ENCODE data around the gene CSF3R. TPM values are rescaled to one million over a fixed set of nuclear protein-coding genes. Genes with fewer than 3 reads are reported as not detected.
"Not testable (repeated sequence)": the region's sequence is repeated elsewhere in the genome, so short reads cannot be mapped to it uniquely, and the experiment has no call there.

The CSF3R gene
- total RNA-seq, 1 donor, result not detected

GRCh38 chr1:36506276-36506920 lies 23.7 kb upstream of the CSF3R start:
- Histone ChIP-seq H3K79me2 (ENCODE audit: insufficient read depth, low read length) (no peaks in the 10 kb centered on the region), H4K20me1 (ENCODE audit: insufficient read depth, low read length) (no peaks in the 10 kb centered on the region), H3K36me3 (ENCODE audit: insufficient read depth, low read length) (no peaks in the 10 kb centered on the region), H3K27ac (ENCODE audit: low read depth, low read length) (no peak overlapping the region), H3K9me3 (ENCODE audit: low read depth, low read length) (no peaks in the 10 kb centered on the region), H2AFZ (ENCODE audit: low read length) (no peak overlapping the region), H3K4me1 (ENCODE audit: insufficient read depth, low read length) (no peaks in the 10 kb centered on the region), H3K4me3 (ENCODE audit: insufficient read depth, low read length) (no peak overlapping the region), H3K4me2 (ENCODE audit: insufficient read depth, low read length) (no peak overlapping the region), H3K27me3 (ENCODE audit: insufficient read depth, low read length) (peaks cover 3% of the 10 kb centered on the region)
- TF ChIP-seq CTCF (IDR thresholded peaks at IDR 0.05; ENCODE audit: extremely low read depth, low read depth, low read length), result no peak
- DNase-seq (ENCODE audit: insufficient read length, low spot score, missing footprints), result no peak

DNA sequence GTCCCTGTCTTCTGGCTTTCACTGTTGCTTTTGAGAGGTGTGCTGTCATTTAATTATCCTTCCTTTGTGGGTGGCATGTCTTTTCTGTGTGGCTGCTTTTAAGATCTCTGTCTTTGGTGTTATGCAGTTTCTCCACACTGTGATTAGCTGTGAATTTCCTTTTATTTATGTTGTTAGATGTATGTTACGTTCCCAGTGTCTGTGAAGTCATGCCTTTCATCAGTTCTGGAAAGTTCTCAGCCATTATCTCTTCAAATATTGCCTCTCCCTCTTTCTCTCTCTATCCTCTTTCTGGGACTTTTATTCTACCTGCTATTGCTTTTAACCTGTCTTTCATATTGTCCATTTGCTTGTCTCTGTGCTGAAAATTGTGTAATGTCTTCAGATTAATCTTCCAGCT lies 21.0 kb upstream of the CSF3R start:
- Histone ChIP-seq H2AFZ (ENCODE audit: low read length) (no peak overlapping the region), H3K4me1 (ENCODE audit: insufficient read depth, low read length) (no peaks in the 10 kb centered on the region), H3K4me2 (ENCODE audit: insufficient read depth, low read length) (no peak overlapping the region), H4K20me1 (ENCODE audit: insufficient read depth, low read length) (no peaks in the 10 kb centered on the region), H3K27me3 (ENCODE audit: insufficient read depth, low read length) (peaks cover 3% of the 10 kb centered on the region), H3K9me3 (ENCODE audit: low read depth, low read length) (no peaks in the 10 kb centered on the region), H3K36me3 (ENCODE audit: insufficient read depth, low read length) (no peaks in the 10 kb centered on the region), H3K4me3 (ENCODE audit: insufficient read depth, low read length) (no peak overlapping the region), H3K27ac (ENCODE audit: low read depth, low read length) (no peak overlapping the region), H3K79me2 (ENCODE audit: insufficient read depth, low read length) (no peaks in the 10 kb centered on the region)
- DNase-seq (ENCODE audit: insufficient read length, low spot score, missing footprints), result no peak
- no peak for TF ChIP-seq CTCF (IDR thresholded peaks at IDR 0.05; ENCODE audit: extremely low read depth, low read depth, low read length)

DNA sequence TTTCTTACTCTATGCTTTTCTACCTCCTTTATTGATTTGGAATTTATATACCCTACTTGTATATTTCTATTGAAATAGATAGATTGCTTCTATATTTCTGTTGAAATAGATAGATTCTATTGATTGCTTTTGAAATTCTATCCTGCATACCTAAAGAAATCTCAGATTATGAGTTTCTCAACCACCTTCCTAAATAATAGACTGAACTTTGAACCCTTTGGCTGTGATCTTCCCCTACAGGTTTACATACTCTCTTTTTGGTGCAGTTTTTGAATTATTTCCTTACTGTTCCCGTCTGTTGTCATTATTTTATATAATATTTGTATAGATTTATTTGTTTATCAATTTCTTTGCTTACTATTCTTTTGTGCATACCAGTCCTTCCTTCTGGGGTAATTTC lies 20.4 kb upstream of the CSF3R start:
- H2AFZ ChIP-seq (ENCODE audit: low read length), result no peak overlapping the region
- H3K9me3 ChIP-seq (ENCODE audit: low read depth, low read length), result no peaks in the 10 kb centered on the region
- no peaks in the 10 kb centered on the region for H3K4me1 ChIP-seq (ENCODE audit: insufficient read depth, low read length)
- no peak overlapping the region for H3K4me2 ChIP-seq (ENCODE audit: insufficient read depth, low read length)
- no peak overlapping the region for H3K27ac ChIP-seq (ENCODE audit: low read depth, low read length)
- peaks cover 3% of the 10 kb centered on the region for H3K27me3 ChIP-seq (ENCODE audit: insufficient read depth, low read length)
- no peaks in the 10 kb centered on the region for H3K79me2 ChIP-seq (ENCODE audit: insufficient read depth, low read length)
- H3K36me3 ChIP-seq (ENCODE audit: insufficient read depth, low read length), result no peaks in the 10 kb centered on the region
- no peak for DNase-seq (ENCODE audit: insufficient read length, low spot score, missing footprints)
- no peaks in the 10 kb centered on the region for H4K20me1 ChIP-seq (ENCODE audit: insufficient read depth, low read length)
- H3K4me3 ChIP-seq (ENCODE audit: insufficient read depth, low read length), result no peak overlapping the region
- TF ChIP-seq CTCF (IDR thresholded peaks at IDR 0.05; ENCODE audit: extremely low read depth, low read depth, low read length), result no peak

- H3K4me3 ChIP-seq (ENCODE audit: insufficient read depth, low read length), result no peak overlapping the region
- peaks cover 3% of the 10 kb centered on the region for H3K27me3 ChIP-seq (ENCODE audit: insufficient read depth, low read length)
- no peaks in the 10 kb centered on the region for H3K4me1 ChIP-seq (ENCODE audit: insufficient read depth, low read length)
- H4K20me1 ChIP-seq (ENCODE audit: insufficient read depth, low read length), result no peaks in the 10 kb centered on the region
- no peak overlapping the region for H3K4me2 ChIP-seq (ENCODE audit: insufficient read depth, low read length)
- no peaks in the 10 kb centered on the region for H3K79me2 ChIP-seq (ENCODE audit: insufficient read depth, low read length)
- H2AFZ ChIP-seq (ENCODE audit: low read length), result no peak overlapping the region
- no peaks in the 10 kb centered on the region for H3K36me3 ChIP-seq (ENCODE audit: insufficient read depth, low read length)
- no peak for TF ChIP-seq CTCF (IDR thresholded peaks at IDR 0.05; ENCODE audit: extremely low read depth, low read depth, low read length)
- DNase-seq (ENCODE audit: insufficient read length, low spot score, missing footprints), result no peak
- no peaks in the 10 kb centered on the region for H3K9me3 ChIP-seq (ENCODE audit: low read depth, low read length)
- no peak overlapping the region for H3K27ac ChIP-seq (ENCODE audit: low read depth, low read length)
These were observed 19.9 kb upstream of the CSF3R start for GRCh38 chr1:36502616-36503015.

DNA sequence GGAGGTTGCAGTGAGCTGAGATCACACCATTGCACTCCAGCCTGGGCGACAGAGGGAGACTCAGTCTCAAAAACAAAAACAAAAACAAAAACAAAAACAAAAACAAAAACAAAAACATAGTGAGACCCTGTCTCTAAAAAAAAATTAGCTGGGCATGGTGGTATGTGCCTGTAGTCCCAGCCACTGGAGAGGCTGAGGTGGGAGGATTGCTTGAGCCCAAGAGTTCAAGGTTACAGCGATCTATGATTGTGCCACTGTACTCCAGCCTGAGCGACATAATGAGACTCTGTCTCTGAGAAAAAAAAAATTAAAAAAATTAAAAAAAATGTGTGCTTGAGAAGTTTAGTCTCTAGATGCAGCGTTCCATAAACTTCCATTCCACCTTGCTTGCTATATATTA lies 19.2 kb upstream of the CSF3R start:
- not testable (repeated sequence) for H4K20me1 ChIP-seq (ENCODE audit: insufficient read depth, low read length); H2AFZ ChIP-seq (ENCODE audit: low read length); DNase-seq (ENCODE audit: insufficient read length, low spot score, missing footprints); H3K36me3 ChIP-seq (ENCODE audit: insufficient read depth, low read length); H3K4me3 ChIP-seq (ENCODE audit: insufficient read depth, low read length); H3K9me3 ChIP-seq (ENCODE audit: low read depth, low read length); H3K27ac ChIP-seq (ENCODE audit: low read depth, low read length); H3K27me3 ChIP-seq (ENCODE audit: insufficient read depth, low read length); H3K4me2 ChIP-seq (ENCODE audit: insufficient read depth, low read length); H3K79me2 ChIP-seq (ENCODE audit: insufficient read depth, low read length); H3K4me1 ChIP-seq (ENCODE audit: insufficient read depth, low read length)

Data from osteoblast (primary cell).